HepG2 (cell line): ENCODE measurements around the gene ABCA2. TPM values are rescaled to one million over a fixed set of nuclear protein-coding genes. Genes with fewer than 3 reads are reported as not detected.

Source experiments
- AKNA ChIP-seq: sonication (generic); formaldehyde crosslinking; IDR thresholded peaks from 2 replicates; pipeline ENCODE4 v1.4.0; 2020; ENCODE audit warnings: missing genetic modification reagents, borderline replicate concordance
- DBP ChIP-seq: sonication (generic); formaldehyde crosslinking; IDR thresholded peaks from 2 replicates; pipeline ENCODE4 v1.4.0; 2020; ENCODE audit warnings: missing genetic modification reagents; ENCODE audit errors: not compliant biosample characterization
- KLF13 ChIP-seq: sonication (generic); formaldehyde crosslinking; IDR thresholded peaks from 2 replicates; pipeline ENCODE4 v1.4.0; 2020; ENCODE audit warnings: mild to moderate bottlenecking, missing genetic modification reagents
- MLXIP ChIP-seq: sonication (generic); formaldehyde crosslinking; IDR thresholded peaks from 2 replicates; pipeline ENCODE4 v1.9.0; 2021; ENCODE audit warnings: missing genetic modification reagents, borderline replicate concordance
- ZNF256 ChIP-seq: sonication (generic); formaldehyde crosslinking; conservative IDR thresholded peaks from 2 replicates; pipeline ENCODE4 v1.4.0; 2020; ENCODE audit warnings: missing genetic modification reagents
- ZNF260 ChIP-seq: sonication (generic); formaldehyde crosslinking; IDR thresholded peaks from 2 replicates; pipeline ENCODE4 v1.4.0; 2020; ENCODE audit warnings: missing genetic modification reagents, low read depth, mild to moderate bottlenecking, borderline replicate concordance
- ZNF407 ChIP-seq: sonication (generic); formaldehyde crosslinking; IDR thresholded peaks from one replicate; pipeline ENCODE4 v1.5.1; 2020; ENCODE audit warnings: mild to moderate bottlenecking, missing genetic modification reagents; ENCODE audit errors: not compliant biosample characterization
- ZNF652 ChIP-seq: IDR thresholded peaks from 2 replicates; pipeline ENCODE4 v1.6.1; 2016; ENCODE audit warnings: low read depth, borderline replicate concordance
- ZNF672 ChIP-seq: sonication (generic); formaldehyde crosslinking; IDR thresholded peaks from 2 replicates; pipeline ENCODE4 v1.8.1; 2022; ENCODE audit warnings: missing genetic modification reagents
- polyA plus RNA-seq, 8 experiments: library from polyadenylated mRNA; depleted of rRNA in 3 of 8; stranded (reverse) in 7 of 8; unstranded in 1 of 8; fragments of >200 nt; fragmentation: Illumina TruSeq in 4 of 8; extraction: Trizol in 4 of 8; gene quantifications; 2 replicates each; pipeline versions ENCODE4 v1.2.1 to v1.2.3, GENCODE V29; 2011 to 2016; ENCODE audit warnings: low read depth in 4 of 8, missing spikeins in 1 of 8, mixed read lengths in 1 of 8; ENCODE audit not compliant: insufficient read depth in 1 of 8
- total RNA-seq, 5 experiments: library from RNA; depleted of rRNA; stranded (reverse); fragments of >200 nt; fragmentation: Illumina TruSeq; extraction: Trizol; gene quantifications; 2 replicates each; pipeline ENCODE4 v1.2.3, GENCODE V29; 2016; ENCODE audit warnings: low read depth in 1 of 5
- TF ChIP-seq, protein P1 (sequence below): IDR thresholded peaks from 2 replicates; pipeline ENCODE4 v1.6.1; 2018; ENCODE audit warnings: missing genetic modification reagents, mild to moderate bottlenecking, missing compliant biosample characterization

ABCA2 gene
- total and polyA plus RNA-seq, 2 of the 13 experiments (the other 11 are each of a cell fraction or from before 2014, with no cell fraction given) = 2.9 to 19.2 TPM

GRCh38 chr9:137070906-137071275 is 42.9 kb upstream of the ABCA2 start (continued):
- no peak for TF ChIP-seq ZNF407 (CRISPR knock-in tag)
- TF ChIP-seq AKNA (CRISPR knock-in tag) = no peak
- no peak for TF ChIP-seq ZNF672 (CRISPR knock-in tag)
- TF ChIP-seq MLXIP (CRISPR knock-in tag) = no peak
- TF ChIP-seq ZNF256 = no peak
- 0 out of 2 replicates have a peak, but pooled peaks have one; percentile 29 for TF ChIP-seq KLF13 (CRISPR knock-in tag)
- TF ChIP-seq ZNF260 (CRISPR knock-in tag) = no peak
- TF ChIP-seq DBP = no peak
- TF ChIP-seq ZNF652 (CRISPR knock-in tag) = no peak
- TF ChIP-seq, protein P1, sequence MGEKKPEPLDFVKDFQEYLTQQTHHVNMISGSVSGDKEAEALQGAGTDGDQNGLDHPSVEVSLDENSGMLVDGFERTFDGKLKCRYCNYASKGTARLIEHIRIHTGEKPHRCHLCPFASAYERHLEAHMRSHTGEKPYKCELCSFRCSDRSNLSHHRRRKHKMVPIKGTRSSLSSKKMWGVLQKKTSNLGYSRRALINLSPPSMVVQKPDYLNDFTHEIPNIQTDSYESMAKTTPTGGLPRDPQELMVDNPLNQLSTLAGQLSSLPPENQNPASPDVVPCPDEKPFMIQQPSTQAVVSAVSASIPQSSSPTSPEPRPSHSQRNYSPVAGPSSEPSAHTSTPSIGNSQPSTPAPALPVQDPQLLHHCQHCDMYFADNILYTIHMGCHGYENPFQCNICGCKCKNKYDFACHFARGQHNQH (CRISPR knock-in tag) = peak; percentile 38; the same call in 1 of the 2 replicates
